Inferior parietal cortex (tissue), 1 donor: Measurements from ENCODE around the gene CDH13.

Experiments
- DNase-seq: peaks from one replicate; pipeline ENCODE4 v3.0.0-alpha.2; 2016; ENCODE audit errors: extremely low spot score

Gene CDH13

DNA sequence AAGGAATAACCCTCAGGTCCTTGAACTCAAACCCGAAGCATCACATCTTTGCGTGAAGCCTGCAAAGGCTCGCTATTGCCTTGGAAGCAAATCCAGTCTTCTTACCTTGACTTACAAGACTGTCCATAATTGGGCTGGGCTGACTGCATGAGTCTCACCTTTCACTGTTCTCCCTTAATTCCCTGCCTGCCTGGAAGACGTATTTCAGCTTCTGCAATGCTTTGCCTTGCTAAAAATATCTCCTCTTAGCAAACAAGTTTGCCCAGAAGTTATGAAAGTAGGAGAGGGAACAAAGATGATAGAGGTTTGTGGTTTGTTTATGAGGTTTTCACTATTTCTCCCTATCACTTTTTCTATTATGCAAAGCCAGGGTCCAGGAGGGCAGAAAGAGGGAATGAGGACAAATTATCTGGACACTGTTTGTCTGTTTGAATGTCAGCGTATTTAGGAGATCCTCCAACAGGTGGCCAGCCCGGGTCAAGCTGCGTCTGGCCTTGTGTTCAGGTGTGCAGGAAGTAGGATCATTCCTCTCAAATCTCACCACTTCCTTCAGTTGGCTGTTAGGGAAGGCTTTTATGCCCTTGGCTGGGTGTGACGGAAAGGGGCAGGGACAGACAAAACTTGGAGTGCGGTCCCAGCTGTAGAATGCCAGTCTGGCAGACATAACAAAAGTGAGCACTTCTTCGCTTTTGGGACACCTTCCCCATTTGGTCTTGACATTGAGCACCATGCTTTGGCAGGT, 488.9 kb downstream of the CDH13 start:
- no peak for DNase-seq

DNA sequence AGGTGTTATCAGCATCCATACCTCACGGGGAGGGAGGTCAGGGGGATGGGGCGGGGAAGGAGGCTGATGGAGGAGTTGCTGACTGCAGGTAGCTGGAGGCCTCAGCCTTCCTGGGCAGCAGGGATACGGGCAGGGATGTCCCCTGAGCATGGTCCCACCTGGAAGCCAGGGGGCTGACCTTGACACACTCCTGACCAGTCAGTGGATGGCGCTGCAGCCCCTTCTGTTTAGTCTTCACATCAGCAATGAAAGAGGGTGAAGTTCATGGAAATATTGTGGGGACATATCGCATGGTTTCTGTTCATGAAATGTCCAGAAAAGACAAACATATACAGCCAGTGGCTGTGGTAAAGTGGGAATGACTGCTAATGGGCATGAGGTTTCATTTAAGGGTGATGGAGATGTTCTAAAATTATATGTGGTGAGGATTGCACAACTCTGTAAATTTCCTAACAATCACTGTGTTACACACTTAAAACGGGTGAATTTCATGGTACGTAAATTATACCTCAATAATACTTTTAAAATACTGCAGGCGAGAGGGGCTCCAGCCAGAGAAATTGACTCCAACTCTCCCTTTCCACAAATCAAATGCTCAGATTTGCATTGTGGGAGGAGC, 489.6 kb downstream of the CDH13 start:
- DNase-seq: no peak

- DNase-seq: no peak
These were observed 491.0 kb downstream of the CDH13 start for GRCh38 chr16:83117810-83118209.

- no peak for DNase-seq
These were observed 491.6 kb downstream of the CDH13 start for GRCh38 chr16:83118365-83118764.

GRCh38 chr16:83125999-83126568, 499.3 kb downstream of the CDH13 start:
- no peak for DNase-seq

DNA sequence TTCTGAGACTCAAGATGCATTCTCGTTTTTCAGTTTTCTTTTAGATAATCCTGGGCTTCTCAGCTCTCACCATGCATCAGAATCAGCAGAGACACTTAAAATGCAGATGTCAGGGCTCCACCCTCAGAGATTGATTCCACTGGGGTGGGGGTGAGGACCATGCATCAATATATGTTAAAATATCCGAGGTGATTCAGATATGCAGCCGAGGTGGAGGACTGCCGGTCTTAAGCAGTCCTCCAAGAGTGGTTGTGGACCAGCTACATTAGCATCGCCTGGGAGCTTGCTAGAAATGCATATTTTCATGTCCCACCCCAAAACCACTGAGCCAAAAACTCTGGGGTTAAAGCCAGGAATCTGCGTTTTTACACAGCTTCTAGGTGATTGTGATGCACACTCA, 501.3 kb downstream of the CDH13 start:
- no peak for DNase-seq

- DNase-seq: no peak
These were observed 503.3 kb downstream of the CDH13 start for GRCh38 chr16:83130039-83130438.

DNA sequence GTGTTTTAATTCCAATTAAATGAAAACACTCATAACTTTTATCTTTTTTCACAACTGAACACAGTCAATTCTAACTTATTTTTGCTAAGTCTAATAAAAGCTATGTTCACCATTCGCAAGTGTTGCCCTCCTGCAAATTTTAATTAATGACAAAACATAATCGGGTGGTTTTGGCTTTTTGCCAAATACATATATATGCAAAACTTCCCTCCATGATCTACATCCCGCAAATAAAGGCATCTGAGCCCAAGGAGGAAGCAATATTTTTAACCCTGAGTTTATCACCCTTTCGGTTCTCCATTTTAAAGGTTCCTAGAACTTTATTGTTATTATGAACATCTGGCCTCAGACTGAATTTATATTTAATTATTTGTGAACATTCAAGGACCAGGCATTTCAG, 507.9 kb downstream of the CDH13 start:
- DNase-seq: no peak

DNA sequence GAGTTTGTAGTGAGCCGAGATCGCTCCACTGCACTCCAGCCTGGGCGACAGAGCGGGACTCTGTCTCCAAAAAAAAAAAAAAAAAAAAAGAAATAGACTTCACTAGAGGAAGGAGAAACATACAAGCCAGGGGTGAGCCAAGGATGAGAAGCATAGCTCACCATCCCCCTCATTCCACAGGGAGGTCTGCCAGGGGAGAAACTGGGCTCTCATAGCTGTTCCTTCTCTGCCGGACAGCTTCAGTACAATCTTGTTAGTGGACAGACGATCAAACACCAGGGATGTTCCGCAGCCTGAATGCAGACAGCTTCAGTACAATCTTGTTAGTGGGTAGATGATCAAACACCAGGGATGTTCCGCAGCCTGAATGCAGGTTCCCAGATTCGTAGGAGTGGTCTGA, 509.6 kb downstream of the CDH13 start:
- DNase-seq: no peak

GRCh38 chr16:83136924-83137323, 510.2 kb downstream of the CDH13 start:
- no peak for DNase-seq

GRCh38 chr16:83137326-83137781, 510.6 kb downstream of the CDH13 start:
- no peak for DNase-seq

DNA sequence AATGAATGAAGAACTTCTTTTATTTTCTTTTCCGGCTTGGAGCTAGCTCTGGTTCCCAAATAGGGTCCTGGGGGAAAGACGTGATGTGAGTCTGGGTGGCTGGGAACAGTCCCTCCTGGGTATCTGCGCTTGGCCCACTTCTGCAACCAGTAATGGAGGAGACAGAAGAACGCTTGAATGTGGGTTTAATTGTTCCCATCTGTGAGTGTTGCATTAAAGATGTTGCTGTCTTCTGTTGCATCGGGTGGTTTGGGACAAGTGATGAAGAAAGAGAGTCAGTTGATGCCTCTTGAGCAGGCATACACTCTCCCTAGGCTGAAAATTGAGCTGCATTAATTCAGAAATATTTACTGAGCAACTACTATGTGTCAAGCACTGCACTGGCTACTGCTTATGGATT, 511.1 kb downstream of the CDH13 start:
- no peak for DNase-seq

DNA sequence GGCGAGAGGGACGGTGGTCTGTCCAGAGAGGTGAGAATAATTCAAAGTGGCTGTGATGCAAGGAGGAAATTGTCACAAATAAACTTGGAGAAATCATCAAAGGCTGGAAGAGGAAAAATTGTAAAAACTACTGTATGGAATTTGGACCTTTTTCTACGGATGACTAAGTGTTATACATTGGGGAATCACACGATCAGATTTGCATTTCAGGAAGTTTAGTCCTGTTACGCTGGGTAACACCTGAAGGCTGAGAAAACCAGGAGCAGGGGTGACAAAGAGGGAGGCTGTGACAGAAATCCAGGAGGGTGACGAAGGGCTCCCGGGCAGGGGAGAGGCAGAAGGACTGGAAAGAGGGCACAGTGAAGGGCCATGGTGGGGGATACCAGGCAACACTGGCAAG, 511.7 kb downstream of the CDH13 start:
- DNase-seq: no peak

DNA sequence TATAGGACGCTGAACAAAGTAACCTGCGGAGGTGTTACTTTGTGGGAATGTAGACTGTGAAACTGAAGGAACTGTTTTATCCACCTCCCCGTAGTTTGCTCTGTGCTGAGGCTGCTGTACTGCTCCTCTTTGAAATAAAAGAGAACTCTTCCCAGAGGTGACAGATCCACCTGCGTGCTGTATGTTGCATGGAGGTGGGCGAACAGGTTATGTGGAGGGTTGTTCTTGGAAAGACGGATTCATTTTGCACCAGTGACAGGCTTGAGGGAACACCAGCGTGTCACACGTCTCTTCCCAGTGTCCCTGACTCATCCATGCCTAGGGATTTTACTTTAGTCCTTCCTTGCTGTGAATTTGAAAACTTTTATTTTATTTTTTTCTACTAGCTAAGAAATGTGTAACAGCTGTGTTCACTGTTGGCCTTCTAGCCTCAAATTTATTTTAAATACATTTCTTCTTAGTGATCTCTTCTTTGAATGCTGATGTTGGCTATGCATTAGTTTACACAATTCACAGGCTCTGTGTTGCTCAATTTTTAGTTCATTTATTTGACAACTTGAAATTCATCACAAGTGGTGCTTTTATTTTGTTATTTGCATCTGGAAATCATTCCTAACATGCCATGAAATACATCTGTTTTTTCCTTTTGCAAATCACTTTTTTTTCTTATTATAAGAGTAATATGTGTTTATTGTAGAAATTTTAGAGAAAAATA, 512.4 kb downstream of the CDH13 start:
- DNase-seq: no peak

- DNase-seq: no peak
These were observed 517.0 kb downstream of the CDH13 start for GRCh38 chr16:83143788-83144187.

- DNase-seq: peak; percentile 63
These were observed 518.5 kb downstream of the CDH13 start for GRCh38 chr16:83145297-83145696.

DNA sequence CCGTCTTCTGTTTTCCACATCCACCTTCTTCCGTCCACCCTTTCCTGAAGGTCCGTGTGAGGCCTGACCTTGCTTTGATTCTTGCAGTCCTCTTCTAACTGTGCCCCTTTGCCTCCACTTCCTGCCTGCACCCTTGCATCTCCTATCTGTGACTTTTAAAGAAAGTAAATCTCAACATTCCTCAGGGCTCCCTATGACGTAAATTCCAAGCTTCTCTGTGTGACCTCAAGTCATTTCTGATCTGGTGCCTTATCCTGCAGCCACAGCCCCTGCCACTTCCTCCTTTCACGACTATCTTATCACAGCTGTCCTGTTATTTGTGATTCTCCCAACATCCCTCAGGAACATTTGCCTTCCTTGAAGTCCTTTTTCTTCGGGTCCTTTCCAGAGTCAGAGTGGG, 520.5 kb downstream of the CDH13 start:
- no peak for DNase-seq

DNA sequence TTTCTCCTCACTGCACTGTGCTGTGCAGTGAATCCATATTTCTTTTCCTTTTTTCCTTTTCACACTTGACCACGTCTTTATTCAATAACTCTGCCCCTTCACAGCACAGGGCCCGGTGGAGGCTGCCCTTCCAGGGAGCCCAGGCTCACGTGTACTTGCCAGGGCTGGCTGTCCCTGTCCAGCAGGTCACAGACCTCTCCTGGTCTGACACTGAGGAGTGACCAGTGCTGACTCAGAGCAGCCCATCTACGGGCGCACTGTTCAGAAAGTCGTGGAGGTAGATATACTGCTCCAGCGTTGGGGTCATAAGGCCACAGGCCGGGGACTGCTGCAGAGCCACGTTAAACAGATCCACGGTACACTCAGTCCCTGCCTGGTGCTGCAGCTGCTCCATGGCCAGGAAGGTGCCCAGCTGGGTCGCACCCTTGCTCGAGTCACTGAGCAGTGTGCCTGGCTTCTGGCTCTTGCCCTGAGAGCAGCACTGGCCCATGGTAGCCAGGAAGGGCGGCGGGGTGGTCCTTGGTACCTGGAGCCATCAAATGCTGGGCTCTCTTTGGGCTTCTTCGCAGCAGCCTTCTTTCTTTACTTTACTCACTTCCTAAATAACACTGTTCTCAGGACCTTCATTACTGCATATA, 531.7 kb downstream of the CDH13 start:
- no peak for DNase-seq

DNA sequence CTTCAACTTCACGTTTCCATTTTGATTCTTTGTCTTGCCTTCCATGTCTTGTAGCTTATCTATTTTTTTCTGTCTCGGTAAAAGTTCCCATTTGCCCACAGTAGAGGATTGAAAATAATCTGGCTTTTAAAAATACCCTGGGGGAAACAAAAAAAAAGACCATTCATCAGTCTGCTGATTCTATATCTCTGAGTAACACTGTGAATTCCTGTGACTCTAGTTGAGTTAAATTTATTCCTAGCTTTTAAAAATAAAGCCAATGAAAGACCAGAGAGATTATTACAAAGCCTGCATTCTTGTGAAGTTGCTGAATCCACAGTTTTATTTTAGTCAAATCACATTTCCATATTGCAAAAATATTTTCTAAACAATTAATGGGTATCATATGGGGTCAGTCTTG, 532.3 kb downstream of the CDH13 start:
- DNase-seq: no peak

DNA sequence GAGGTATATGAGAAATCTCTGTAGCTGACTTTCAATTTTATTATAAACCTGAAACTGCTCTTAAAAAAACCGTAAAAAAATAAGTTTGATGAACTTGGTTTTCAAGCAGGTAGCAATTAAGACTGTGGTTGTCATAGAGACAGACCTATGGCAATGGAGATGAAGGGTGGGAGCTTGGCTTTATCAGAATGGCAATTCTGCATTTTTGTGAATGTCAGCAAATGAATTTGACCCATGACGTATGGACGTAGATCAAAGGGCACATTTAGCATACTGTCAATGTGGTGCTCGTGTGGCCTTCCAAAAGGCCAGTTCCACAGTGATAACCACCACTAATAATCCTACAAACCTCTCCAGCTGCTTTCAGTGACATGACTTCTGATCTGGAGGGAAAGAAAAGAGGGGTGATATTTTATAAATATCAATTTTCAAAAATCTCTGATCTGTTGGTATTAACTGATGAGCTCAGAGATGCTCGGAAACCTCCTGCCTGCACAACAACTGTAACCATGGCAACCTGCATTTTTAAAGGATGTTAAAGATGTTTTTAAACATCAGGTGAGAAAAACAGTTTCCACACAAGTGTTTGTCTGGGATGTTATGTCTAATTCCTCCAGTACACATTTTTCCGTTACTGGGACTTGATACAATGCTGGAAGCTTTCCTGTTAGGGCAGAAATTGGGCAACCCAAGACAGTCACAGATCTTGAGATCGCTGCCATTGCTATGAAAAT, 533.7 kb downstream of the CDH13 start:
- DNase-seq: no peak

DNA sequence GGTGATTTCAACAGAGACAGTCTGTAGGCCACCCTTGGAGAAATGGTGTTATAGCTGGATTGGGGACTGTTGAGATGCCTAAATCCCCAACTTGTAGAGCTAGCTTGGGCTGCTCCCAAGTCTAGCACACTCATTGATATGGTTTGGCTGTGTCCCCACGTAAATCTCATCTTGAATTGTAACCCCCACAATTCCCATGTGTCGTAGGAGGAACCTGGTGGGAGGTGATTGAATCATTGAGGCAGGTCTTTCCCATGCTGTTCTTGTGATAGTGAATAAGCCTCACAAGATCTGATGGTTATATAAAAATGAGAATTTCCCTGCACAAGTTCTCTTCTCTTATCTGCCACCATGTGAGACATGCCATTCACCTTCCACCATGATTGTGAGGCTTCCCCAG, 536.0 kb downstream of the CDH13 start:
- DNase-seq: no peak
